HG03108 (cell line): ENCODE data around the gene LDB3.

Experiments used
- ATAC-seq: cut with Tn5 transposase; IDR thresholded peaks from one replicate; pipeline ENCODE4 v1.9.1; 2021; ENCODE audit warnings: moderate library complexity; ENCODE audit not compliant: unreplicated experiment

Gene LDB3

GRCh38 chr10:86757113-86757972 is 89.0 kb downstream of the LDB3 start:
- ATAC-seq: no peak

- no peak for ATAC-seq
Measured at GRCh38 chr10:86758189-86759072, 90.1 kb downstream of the LDB3 start.

- ATAC-seq: no peak
Measured at GRCh38 chr10:86759073-86759672, 90.9 kb downstream of the LDB3 start.

- ATAC-seq: no peak
Measured at GRCh38 chr10:86763404-86763803, 95.1 kb downstream of the LDB3 start.

GRCh38 chr10:86765548-86765947 is 97.2 kb downstream of the LDB3 start:
- ATAC-seq: no peak

- no peak for ATAC-seq
Measured at GRCh38 chr10:86768412-86769062, 100.2 kb downstream of the LDB3 start.

- no peak for ATAC-seq
Measured at GRCh38 chr10:86769991-86770390, 101.7 kb downstream of the LDB3 start.

GRCh38 chr10:86770412-86770960 is 102.2 kb downstream of the LDB3 start:
- ATAC-seq: no peak

GRCh38 chr10:86773498-86773897 is 105.2 kb downstream of the LDB3 start:
- no peak for ATAC-seq

GRCh38 chr10:86775056-86775869 is 107.0 kb downstream of the LDB3 start:
- peak; percentile 65 for ATAC-seq

GRCh38 chr10:86775870-86776180 is 107.5 kb downstream of the LDB3 start:
- no peak for ATAC-seq

GRCh38 chr10:86779220-86780017 is 111.1 kb downstream of the LDB3 start:
- no peak for ATAC-seq

- no peak for ATAC-seq
Measured at GRCh38 chr10:86782701-86783418, 114.5 kb downstream of the LDB3 start.

- ATAC-seq: no peak
Measured at GRCh38 chr10:86785037-86785436, 116.7 kb downstream of the LDB3 start.
